A549 (cell line): Measurements from ENCODE around the gene CD300C. TPM values are rescaled to one million over a fixed set of nuclear protein-coding genes. Genes with fewer than 3 reads are reported as not detected.

Experiments
- ATAC-seq, 2 experiments: fragments of 200-7000 bp in 1 of 2; fragments of >200 bp in 1 of 2; cut with Nextera tagmentation in 1 of 2; cut with Tn5 transposase in 1 of 2; 3 replicates each; pipeline versions ENCODE4 v1.8.0 to v1.9.1; 2018 to 2020; ENCODE audit warnings: mild to moderate bottlenecking in 1 of 2, moderate library complexity in 1 of 2
- CTCF ChIA-PET: fragments of 300-600 bp; sonication (Branson Sonifier 250); formaldehyde crosslinking; extraction: SDS; loops from one replicate; lab custom pipeline; 2021; ENCODE audit warnings: antibody characterized with exemption, inconsistent platforms; lab: Yijun Ruan, JAX
- POLR2A ChIA-PET: fragments of 350-600 bp; formaldehyde crosslinking; extraction: SDS; loops from one replicate; lab custom pipeline; 2021; ENCODE audit warnings: antibody characterized with exemption, inconsistent platforms; lab: Yijun Ruan, JAX
- DNase-seq, 2 experiments: peaks; one replicate each; pipeline versions ENCODE4 v3.0.0 to v3.0.0-alpha.2; 2011 to 2016; ENCODE audit warnings: low read depth in 1 of 2, low spot score in 1 of 2
- FAIRE-seq: peaks from 2 replicates; lab custom pipeline; 2011; peaks lifted over from hg19 to GRCh38; lab: Jason Lieb, UNC
- H3K27ac ChIP-seq, 2 experiments: fragments of >200 bp; sonication (Bioruptor Twin); formaldehyde crosslinking; 3 replicates each; pipeline ENCODE4 v1.5.1; 2016 to 2017
- H3K4me1 ChIP-seq: fragments of >200 bp; sonication (Bioruptor Twin); formaldehyde crosslinking; 3 replicates; pipeline ENCODE4 v1.6.1; 2016
- H3K4me2 ChIP-seq: fragments of >200 bp; sonication (Bioruptor Twin); formaldehyde crosslinking; 3 replicates; pipeline ENCODE4 v1.6.1; 2016
- H3K4me3 ChIP-seq: fragments of >200 bp; sonication (Bioruptor Twin); formaldehyde crosslinking; 3 replicates; pipeline ENCODE4 v1.5.1; 2016
- H3K9me3 ChIP-seq: fragments of >200 bp; sonication (Bioruptor Twin); formaldehyde crosslinking; 3 replicates; pipeline ENCODE4 v1.6.1; 2016
- ATOH8 ChIP-seq: fragments of 250-450 bp; sonication (Bioruptor Pico); IDR thresholded peaks from 2 replicates; pipeline ENCODE4 v1.5.0; 2020; ENCODE audit warnings: low read depth, mild to moderate bottlenecking, moderate library complexity
- CBX8 ChIP-seq: fragments of 200-600 bp; sonication (generic); IDR thresholded peaks from 2 replicates; pipeline ENCODE4 v1.6.1; 2016
- CEBPB ChIP-seq, 2 experiments: fragments of >200 bp in 1 of 2; sonication (Bioruptor Twin) in 1 of 2; formaldehyde crosslinking in 1 of 2; IDR thresholded peaks; 2 replicates each; pipeline ENCODE4 v1.6.1; 2012 to 2016
- CHD2 ChIP-seq: fragments of 150-350 bp; IDR thresholded peaks from 2 replicates; pipeline ENCODE4 v1.6.1; 2014; ENCODE audit warnings: low read length; ENCODE audit not compliant: partially characterized antibody
- E2F6 ChIP-seq: IDR thresholded peaks from 2 replicates; pipeline ENCODE4 v1.6.1; 2012; ENCODE audit warnings: low read depth, borderline replicate concordance
- EHF ChIP-seq: fragments of 250-450 bp; sonication (Bioruptor Pico); IDR thresholded peaks from 2 replicates; pipeline ENCODE4 v1.5.0; 2020; ENCODE audit warnings: mild to moderate bottlenecking
- GATA3 ChIP-seq: IDR thresholded peaks from 2 replicates; pipeline ENCODE4 v1.6.1; 2012; ENCODE audit warnings: borderline replicate concordance
- HDAC2 ChIP-seq: fragments of 200-600 bp; sonication (generic); IDR thresholded peaks from 2 replicates; pipeline ENCODE4 v1.6.1; 2016
- HOXA7 ChIP-seq: fragments of 250-450 bp; sonication (Bioruptor Pico); IDR thresholded peaks from 2 replicates; pipeline ENCODE4 v1.5.0; 2020; ENCODE audit warnings: mild to moderate bottlenecking, moderate library complexity
- HOXB5 ChIP-seq: fragments of 250-450 bp; sonication (Bioruptor Pico); IDR thresholded peaks from 2 replicates; pipeline ENCODE4 v1.5.0; 2020; ENCODE audit warnings: mild to moderate bottlenecking, moderate library complexity
- KDM1A ChIP-seq: fragments of 200-600 bp; sonication (generic); IDR thresholded peaks from 2 replicates; pipeline ENCODE4 v1.6.1; 2016; ENCODE audit warnings: low read depth, mild to moderate bottlenecking
- PBX3 ChIP-seq: IDR thresholded peaks from 2 replicates; pipeline ENCODE4 v1.6.1; 2012
- POLR2AphosphoS2 ChIP-seq: conservative IDR thresholded peaks from 2 replicates; pipeline ENCODE4 v1.6.1; 2012; ENCODE audit warnings: low read length, improper control_type of control experiment, inconsistent platforms
- RCOR1 ChIP-seq: fragments of 150-350 bp; IDR thresholded peaks from 2 replicates; pipeline ENCODE4 v1.6.1; 2014; ENCODE audit warnings: antibody characterized with exemption, low read length, low read depth
- REST ChIP-seq: fragments of 200-600 bp; sonication (generic); IDR thresholded peaks from 2 replicates; pipeline ENCODE4 v1.6.1; 2016; ENCODE audit warnings: antibody characterized with exemption, mild to moderate bottlenecking, moderate library complexity
- RNF2 ChIP-seq: fragments of 200-600 bp; sonication (generic); IDR thresholded peaks from 2 replicates; pipeline ENCODE4 v1.6.1; 2016; ENCODE audit warnings: low read depth, mild to moderate bottlenecking, antibody characterized with exemption, moderate library complexity, borderline replicate concordance
- SMC3 ChIP-seq: fragments of >200 bp; sonication (Bioruptor Twin); formaldehyde crosslinking; IDR thresholded peaks from 3 replicates; pipeline ENCODE4 v1.6.1; 2018; ENCODE audit warnings: inconsistent platforms
- SREBF2 ChIP-seq: fragments of 450-650 bp; IDR thresholded peaks from 2 replicates; pipeline ENCODE4 v1.6.1; 2014; ENCODE audit warnings: mild to moderate bottlenecking, moderate library complexity
- USF2 ChIP-seq: fragments of 450-650 bp; IDR thresholded peaks from 2 replicates; pipeline ENCODE4 v1.6.1; 2014; ENCODE audit warnings: antibody characterized with exemption
- ZNF302 ChIP-seq: fragments of 250-450 bp; sonication (Bioruptor Pico); IDR thresholded peaks from 2 replicates; pipeline ENCODE4 v1.9.0; 2021; ENCODE audit warnings: inconsistent platforms, mild to moderate bottlenecking, moderate library complexity
- ZSCAN20 ChIP-seq: fragments of 250-450 bp; sonication (Bioruptor Pico); IDR thresholded peaks from 2 replicates; pipeline ENCODE4 v1.8.0; 2022; ENCODE audit warnings: mild to moderate bottlenecking, moderate library complexity
- WGBS: methylation state at CpG from one replicate; pipeline ENCODE4 v1.1.6; 2017; ENCODE audit errors: missing lambda C conversion rate; 5-methylcytosine and 5-hydroxymethylcytosine counted together
- polyA plus RNA-seq, 4 experiments: library from polyadenylated mRNA; depleted of rRNA in 3 of 4; stranded (reverse); fragments of >200 nt; fragmentation: RNase III in 1 of 4; extraction: RNeasy Plus Mini Kit Qiagen cat#74134 plus additional on column Dnase treatment in 1 of 4; gene quantifications; 2 replicates in 3 of 4; 3 replicates in 1 of 4; pipeline ENCODE4 v1.2.3, GENCODE V29; 2011 to 2017

Gene CD300C
- polyA plus RNA-seq, 2 of the 4 experiments (the other 2 are of a cell fraction), result not detected

GRCh38 chr17:74565126-74565525 is 19.2 kb upstream of the CD300C start (continued):
- TF ChIP-seq POLR2AphosphoS2 (no peak), USF2 (no peak), GATA3 (no peak), SMC3 (no peak), CBX8 (no peak), HOXB5 (CRISPR knock-in tag) (no peak), HDAC2 (no peak), REST (no peak)

GRCh38 chr17:74563358-74563757 is 17.4 kb upstream of the CD300C start:
- TF ChIP-seq ATOH8 (CRISPR knock-in tag) (no peak), EHF (no peak), SREBF2 (no peak), HDAC2 (no peak), GATA3 (no peak), RCOR1 (no peak), HOXA7 (no peak), CEBPB (IDR thresholded peaks at IDR 0.05) (no peak), RNF2 (no peak), CBX8 (no peak), ZSCAN20 (no peak), ZNF302 (CRISPR knock-in tag) (no peak), E2F6 (no peak), CHD2 (no peak), PBX3 (no peak), KDM1A (no peak)
- POLR2A ChIA-PET, result no interaction called here
- Histone ChIP-seq H3K4me1 (peaks cover 5% of the 10 kb centered on the region; the same call in 1 of the 3 replicates), H3K4me2 (no peak overlapping the region), H3K27ac (no peak overlapping the region), H3K9me3 (no peaks in the 10 kb centered on the region; the same call in 2 of the 3 replicates), H3K4me3 (no peak overlapping the region)
- CTCF ChIA-PET, result interaction anchor here (0.5 kb wide), 1 partner anchor 759 kb away, joined by 3 read pairs; no protein-coding TSS in a partner anchor
- 76% methylated on average over 1 of the region's 1 CpG for WGBS
- no peak for DNase-seq
- FAIRE-seq, result no peak
- no peak for ATAC-seq
